Mesodermal cell (in vitro differentiated cells): ENCODE measurements around the gene SPPL2A.

ENCODE experiments used
- H3K27ac ChIP-seq: 2 replicates; pipeline ENCODE4 v1.7.0; 2013; ENCODE audit warnings: mild to moderate bottlenecking, low read depth, low read length, moderate library complexity; ENCODE audit not compliant: severe bottlenecking
- H3K36me3 ChIP-seq: 2 replicates; pipeline ENCODE4 v1.7.1; 2013; ENCODE audit warnings: mild to moderate bottlenecking, low read length, moderate library complexity; ENCODE audit not compliant: control insufficient read depth, insufficient read depth
- H3K4me1 ChIP-seq: one replicate; pipeline ENCODE4 v1.7.1; 2013; ENCODE audit warnings: mild to moderate bottlenecking, low read length; ENCODE audit not compliant: insufficient read depth, control insufficient read depth, poor library complexity, severe bottlenecking
- H3K4me3 ChIP-seq: 2 replicates; pipeline ENCODE4 v1.7.0; 2013; ENCODE audit warnings: low read length, control low read depth, mild to moderate bottlenecking; ENCODE audit not compliant: insufficient read depth, poor library complexity, severe bottlenecking; ENCODE audit errors: extremely low read depth
- H3K9me3 ChIP-seq: 2 replicates; pipeline ENCODE4 v1.7.1; 2013; ENCODE audit warnings: mild to moderate bottlenecking, low read length, moderate library complexity; ENCODE audit not compliant: control insufficient read depth
- WGBS, 2 experiments: methylation state at CpG; one replicate each; pipeline ENCODE4 v1.1.5; 2013; ENCODE audit warnings: missing lambda C conversion rate in 2 of 2; ENCODE audit not compliant: insufficient coverage in 2 of 2; 5-methylcytosine and 5-hydroxymethylcytosine counted together

The SPPL2A gene

DNA sequence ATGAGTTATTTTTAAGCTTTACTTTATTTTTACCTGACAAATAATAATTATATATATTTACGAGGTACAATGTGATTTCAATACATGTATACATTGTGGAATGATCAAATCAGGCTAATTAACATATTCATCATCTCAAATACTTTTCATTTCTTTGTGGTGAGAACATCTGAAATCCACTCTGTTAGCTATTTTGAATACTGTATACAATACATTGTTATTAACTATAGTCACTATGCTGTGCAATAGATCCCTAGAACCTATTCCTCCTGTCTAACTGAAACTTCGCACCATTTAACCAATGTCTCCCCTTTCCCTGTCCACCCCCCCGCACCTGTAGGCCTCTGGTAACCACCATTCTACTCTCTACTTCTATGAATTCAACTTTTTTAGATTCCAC, 7.9 kb upstream of the SPPL2A start:
- Histone ChIP-seq H3K9me3 (no peaks in the 10 kb centered on the region), H3K36me3 (no peaks in the 10 kb centered on the region), H3K27ac (no peak overlapping the region), H3K4me1 (no peaks in the 10 kb centered on the region), H3K4me3 (no peak overlapping the region)
- 100% methylated on average over 1 of the region's 3 CpGs; no CpG with 5 or more reads in 1 of the 2 experiments for WGBS, 2 experiments

DNA sequence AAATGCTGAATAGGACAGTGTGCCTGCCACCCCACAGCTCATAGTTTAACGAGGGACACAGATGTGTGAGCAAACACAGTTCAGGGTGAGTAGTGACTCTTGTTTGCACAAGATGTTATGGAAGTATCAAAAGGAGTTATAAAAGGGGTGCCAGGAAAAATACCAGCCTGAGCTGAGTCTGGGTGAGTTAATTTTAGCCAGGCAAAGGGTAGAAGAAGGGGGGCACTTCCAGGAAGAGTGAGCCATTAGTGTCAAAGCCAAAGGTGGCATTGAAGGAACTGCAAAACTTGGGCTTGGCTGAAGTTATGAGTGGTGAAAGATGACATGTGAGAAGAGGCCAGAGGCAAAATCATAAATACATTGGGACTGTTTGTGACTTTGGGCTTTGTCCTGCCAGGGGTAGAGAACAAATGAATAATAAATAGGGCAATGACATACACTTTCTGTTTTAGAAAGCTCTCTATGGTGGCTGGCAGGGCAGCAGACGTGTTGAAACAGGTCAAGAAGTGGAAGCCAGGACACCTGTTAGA, 1.9 kb upstream of the SPPL2A start:
- 94 to 100% methylated on average over 2 of the region's 2 CpGs for WGBS, 2 experiments
- Histone ChIP-seq H3K4me3 (no peak overlapping the region), H3K27ac (no peak overlapping the region), H3K9me3 (no peaks in the 10 kb centered on the region), H3K36me3 (no peaks in the 10 kb centered on the region), H3K4me1 (no peaks in the 10 kb centered on the region)

DNA sequence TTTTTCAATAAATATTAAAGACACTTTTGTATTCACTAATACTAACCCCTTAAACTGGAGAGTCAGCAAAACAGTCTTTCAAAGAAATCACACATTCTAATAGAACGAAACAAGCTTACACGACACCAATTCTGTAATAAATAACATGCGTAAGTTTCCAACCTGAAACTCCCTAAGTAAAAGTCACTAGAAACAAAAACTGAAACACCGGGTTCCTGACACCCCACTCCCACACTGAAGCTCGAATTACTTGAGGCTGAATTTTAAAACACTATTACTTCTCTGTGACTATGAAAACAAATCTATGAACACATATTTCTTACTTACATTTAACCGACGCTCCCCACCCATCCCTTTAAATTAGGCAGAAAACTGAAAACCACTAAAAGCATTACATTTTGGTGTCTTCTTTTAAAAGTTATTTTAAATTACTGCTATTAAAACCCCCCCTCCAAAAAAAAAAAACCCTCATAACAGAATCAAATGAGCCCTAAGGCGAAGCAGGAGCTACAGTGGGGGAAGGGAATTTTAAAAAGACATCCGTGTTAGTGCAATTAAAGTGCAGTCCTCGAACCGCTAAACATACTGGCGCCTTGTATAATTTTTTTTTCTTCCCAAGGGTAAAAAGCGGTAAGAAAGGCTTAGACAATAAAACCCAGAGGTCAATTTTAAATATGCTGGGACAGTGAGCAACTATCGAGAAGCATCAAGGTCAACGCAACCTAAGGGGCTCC, 878 bp downstream of the SPPL2A start:
- no peaks in the 10 kb centered on the region for H3K36me3 ChIP-seq
- peak overlapping the region; percentile 92 for H3K27ac ChIP-seq
- WGBS, 2 experiments = 6 to 8% methylated on average over 10 of the region's 15 CpGs
- no peaks in the 10 kb centered on the region for H3K9me3 ChIP-seq
- H3K4me3 ChIP-seq = peak overlapping the region; percentile 84
- no peaks in the 10 kb centered on the region for H3K4me1 ChIP-seq

DNA sequence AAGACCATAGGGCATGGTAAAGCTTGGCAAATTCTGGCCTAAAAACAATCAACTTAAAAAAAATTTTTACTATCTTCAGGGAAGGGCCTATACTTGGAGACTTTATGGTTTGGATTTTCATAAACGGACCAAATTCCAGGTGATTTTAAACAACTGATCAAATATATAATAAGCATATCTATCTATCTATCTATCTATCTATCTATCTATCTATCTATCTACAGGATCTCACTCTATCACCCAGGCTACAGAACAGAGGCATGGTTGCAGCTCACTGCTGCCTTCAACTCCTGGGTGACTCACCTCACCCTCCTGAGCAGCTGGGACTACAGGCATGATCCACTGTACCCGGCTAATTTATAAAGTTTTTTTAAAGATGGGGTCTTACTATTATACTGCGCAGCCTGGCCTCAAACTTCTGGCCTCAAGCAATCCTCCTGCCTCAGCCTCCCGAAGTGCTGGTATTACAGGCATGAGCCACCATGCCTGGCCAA, 6.7 kb downstream of the SPPL2A start:
- peaks cover 7% of the 10 kb centered on the region for H3K36me3 ChIP-seq
- H3K4me3 ChIP-seq = no peak overlapping the region
- 78% methylated on average over 3 of the region's 4 CpGs; no CpG with 5 or more reads in 1 of the 2 experiments for WGBS, 2 experiments
- H3K4me1 ChIP-seq = no peaks in the 10 kb centered on the region
- H3K27ac ChIP-seq = no peak overlapping the region
- H3K9me3 ChIP-seq = no peaks in the 10 kb centered on the region

DNA sequence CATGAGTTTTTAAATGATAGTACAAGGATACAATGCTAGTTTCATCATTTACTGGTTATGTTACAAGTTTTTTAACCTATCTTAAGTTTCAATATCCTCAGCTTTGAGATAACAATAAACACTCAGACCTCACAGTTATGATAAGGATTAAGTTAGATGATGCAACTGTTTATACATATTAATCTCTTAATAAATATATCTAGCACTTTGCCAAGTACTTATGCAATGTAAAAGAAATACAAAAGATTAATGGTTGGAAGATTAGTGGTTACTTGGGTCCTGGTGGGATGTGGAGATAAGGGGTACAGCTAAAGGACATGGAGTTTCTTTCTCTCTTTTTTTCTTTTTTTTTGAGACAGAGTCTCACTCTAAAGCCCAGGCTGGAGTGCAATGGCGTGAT, 12.0 kb downstream of the SPPL2A start:
- no peaks in the 10 kb centered on the region for H3K9me3 ChIP-seq
- WGBS, 2 experiments = 88% methylated on average over 1 of the region's 1 CpG; no CpG with 5 or more reads in 1 of the 2 experiments
- H3K4me1 ChIP-seq = no peaks in the 10 kb centered on the region
- H3K4me3 ChIP-seq = no peak overlapping the region
- H3K27ac ChIP-seq = no peak overlapping the region
- H3K36me3 ChIP-seq = peaks cover 14% of the 10 kb centered on the region

DNA sequence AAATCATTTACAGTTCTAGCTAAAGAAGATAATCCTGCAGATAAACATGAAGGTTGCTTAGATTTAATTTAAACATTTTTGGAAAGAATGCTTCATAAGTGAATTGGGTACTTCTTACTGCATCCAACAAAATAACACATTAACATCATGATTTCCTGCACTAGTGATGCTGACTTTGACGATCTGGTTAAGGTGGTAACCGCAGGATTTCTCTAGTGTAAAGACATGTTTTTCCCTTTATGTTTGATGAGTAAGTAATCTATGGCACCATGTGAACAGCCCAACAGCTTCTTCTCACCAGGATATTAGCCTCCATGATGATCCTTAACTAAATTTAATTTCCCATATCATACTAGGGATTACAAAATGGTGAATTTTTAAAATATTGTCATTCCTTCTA, 14.1 kb downstream of the SPPL2A start:
- Histone ChIP-seq H3K4me1 (peaks cover 8% of the 10 kb centered on the region), H3K9me3 (no peaks in the 10 kb centered on the region), H3K4me3 (no peak overlapping the region), H3K27ac (no peak overlapping the region), H3K36me3 (peaks cover 9% of the 10 kb centered on the region)
- WGBS, 2 experiments = 100% methylated on average over 1 of the region's 2 CpGs; no CpG with 5 or more reads in 1 of the 2 experiments

DNA sequence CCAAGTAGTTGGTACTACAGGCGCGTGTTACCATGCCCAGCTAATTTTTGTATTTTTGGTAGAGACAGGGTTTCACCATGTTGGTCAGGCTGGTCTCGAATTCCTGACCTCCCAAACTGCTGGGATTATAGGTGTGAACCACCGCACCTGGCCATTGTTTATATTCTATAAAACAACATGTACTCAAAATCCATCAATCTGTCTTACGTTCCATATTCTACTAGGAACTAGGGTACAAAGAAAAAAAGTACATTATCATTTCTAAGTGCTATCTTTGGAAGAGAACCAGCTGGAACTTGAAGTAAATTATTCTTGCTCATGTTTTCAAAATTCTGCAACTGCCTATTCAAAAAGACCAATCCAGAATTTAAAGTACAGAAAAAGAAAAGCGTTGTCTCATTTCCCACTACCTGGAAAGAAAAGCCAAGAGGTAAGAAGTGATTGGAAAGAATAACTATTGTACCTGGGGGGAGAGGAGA, 15.2 kb downstream of the SPPL2A start:
- WGBS, 2 experiments = 92 to 100% methylated on average over 3 to 4 of the region's 6 CpGs
- peaks cover 8% of the 10 kb centered on the region for H3K4me1 ChIP-seq
- no peak overlapping the region for H3K4me3 ChIP-seq
- H3K27ac ChIP-seq = no peak overlapping the region
- H3K36me3 ChIP-seq = peaks cover 17% of the 10 kb centered on the region
- no peaks in the 10 kb centered on the region for H3K9me3 ChIP-seq

DNA sequence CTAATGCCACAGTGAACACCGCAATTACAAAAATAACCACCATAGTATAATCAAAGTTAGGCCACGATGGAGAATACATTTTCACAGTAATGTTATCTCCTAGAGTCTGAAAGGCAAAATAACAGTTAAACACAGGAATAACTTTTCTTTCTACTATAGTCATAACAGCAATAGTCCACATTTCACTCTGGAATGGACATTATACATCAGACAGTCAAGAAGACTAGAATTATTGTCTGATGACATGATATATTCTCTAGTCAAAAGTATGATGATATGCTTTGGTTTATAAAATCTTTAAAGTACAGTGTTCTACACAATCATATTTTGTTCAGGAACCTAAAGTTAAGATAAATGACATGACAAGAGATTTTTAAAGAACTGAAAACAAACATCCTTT, 18.0 kb downstream of the SPPL2A start:
- H3K4me3 ChIP-seq = no peak overlapping the region
- H3K36me3 ChIP-seq = peaks cover 29% of the 10 kb centered on the region
- WGBS, 2 experiments = 86 to 100% methylated on average over 1 to 2 of the region's 2 CpGs
- H3K27ac ChIP-seq = no peak overlapping the region
- H3K9me3 ChIP-seq = no peaks in the 10 kb centered on the region
- H3K4me1 ChIP-seq = peaks cover 8% of the 10 kb centered on the region

DNA sequence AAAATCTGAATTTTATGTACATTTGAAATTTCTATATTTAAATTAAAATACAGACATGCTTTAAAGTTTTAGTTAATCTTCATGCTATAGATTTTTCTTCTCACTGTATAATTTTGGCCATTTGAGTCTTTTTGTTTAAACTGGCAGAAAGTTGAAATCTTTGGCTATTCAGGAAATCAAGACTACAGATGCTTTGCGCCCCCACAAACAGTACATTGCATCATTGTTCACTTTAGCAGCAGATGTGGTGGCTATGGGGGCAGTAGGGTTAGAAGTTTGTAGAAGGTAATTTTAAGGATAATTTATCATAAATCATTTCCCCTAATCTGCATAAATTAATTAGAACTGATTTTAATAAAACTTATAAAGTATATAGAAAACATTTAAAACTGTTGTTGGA, 20.9 kb downstream of the SPPL2A start:
- peaks cover 8% of the 10 kb centered on the region for H3K4me1 ChIP-seq
- H3K36me3 ChIP-seq = peaks cover 42% of the 10 kb centered on the region
- H3K9me3 ChIP-seq = no peaks in the 10 kb centered on the region
- no peak overlapping the region for H3K4me3 ChIP-seq
- no CpG with 5 or more reads among the region's 1 CpG for WGBS, 2 experiments
- no peak overlapping the region for H3K27ac ChIP-seq

DNA sequence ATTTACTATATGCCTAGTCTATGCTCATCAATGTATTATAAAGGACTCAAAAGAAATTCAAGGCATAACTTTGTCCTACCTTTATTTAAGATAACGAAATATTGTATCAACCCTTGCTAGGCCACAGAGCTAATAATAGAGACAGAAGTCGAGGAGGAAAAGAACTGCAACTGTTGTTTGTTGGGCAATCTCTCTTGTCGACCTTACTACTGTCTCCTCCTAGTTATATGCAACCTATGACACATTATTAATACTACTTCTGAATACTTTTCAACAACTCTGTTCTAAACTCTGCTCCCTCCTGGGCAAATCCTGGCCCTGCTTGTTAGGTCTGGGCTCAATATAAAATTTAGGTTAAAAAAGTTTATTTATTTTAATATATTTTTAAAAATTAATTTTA, 24.6 kb downstream of the SPPL2A start:
- Histone ChIP-seq H3K36me3 (peaks cover 55% of the 10 kb centered on the region), H3K4me1 (no peaks in the 10 kb centered on the region), H3K4me3 (no peak overlapping the region), H3K27ac (no peak overlapping the region), H3K9me3 (no peaks in the 10 kb centered on the region)
- 100% methylated on average over 1 of the region's 3 CpGs for WGBS, 2 experiments

DNA sequence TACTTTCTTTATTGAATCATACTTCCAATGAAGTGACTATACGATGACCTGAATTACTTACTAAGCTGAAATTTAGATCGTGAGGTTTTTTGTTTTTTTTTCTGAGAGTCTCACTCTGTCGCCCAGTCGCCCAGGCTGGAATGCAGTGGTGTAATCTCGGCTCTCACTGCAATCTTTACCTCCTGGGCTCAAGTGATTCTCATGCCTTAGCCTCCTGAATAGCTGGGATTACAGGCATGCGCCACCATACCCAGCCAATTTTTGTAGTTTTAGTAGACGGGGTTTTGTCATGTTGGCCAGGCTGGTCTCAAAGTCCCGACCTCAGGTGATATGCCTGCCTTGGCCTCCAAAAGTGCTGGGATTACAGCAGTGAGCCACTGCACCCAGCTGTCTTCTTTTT, 28.7 kb downstream of the SPPL2A start:
- 96% methylated on average over 5 to 8 of the region's 8 CpGs for WGBS, 2 experiments
- Histone ChIP-seq H3K36me3 (peaks cover 49% of the 10 kb centered on the region), H3K27ac (no peak overlapping the region), H3K9me3 (no peaks in the 10 kb centered on the region), H3K4me3 (no peak overlapping the region), H3K4me1 (no peaks in the 10 kb centered on the region)
